ENCODE data around the gene LIN28A. TPM values are rescaled to one million over a fixed set of nuclear protein-coding genes. Genes with fewer than 3 reads are reported as not detected.
A peak's percentile ranks its signal among the peaks of the same experiment; 100 is the strongest.

LIN28A gene
- total RNA-seq, 2 experiments from 2014 or later = not detected

GRCh38 chr1:26459148-26459547, 48.5 kb downstream of the LIN28A start:
- H3K9me3 Mint-ChIP-seq = no peaks in the 10 kb centered on the region
- H3K36me3 Mint-ChIP-seq (ENCODE audit: low read depth) = peaks cover 41% of the 10 kb centered on the region
- ChIA-PET POLR2A (no interaction called here), CTCF (interaction anchor here (1.2 kb wide), 1 partner anchor 41 kb away, joined by 3 read pairs; no protein-coding TSS in a partner anchor)
- DNase-seq = no peak
- no peaks in the 10 kb centered on the region for H3K27me3 Mint-ChIP-seq
- H3K4me1 Mint-ChIP-seq = no peaks in the 10 kb centered on the region
- no peak overlapping the region for H3K27ac Mint-ChIP-seq
- no peak overlapping the region for H3K4me3 Mint-ChIP-seq

- Mint-ChIP-seq H3K36me3 (ENCODE audit: low read depth) (peaks cover 43% of the 10 kb centered on the region), H3K27me3 (no peaks in the 10 kb centered on the region), H3K4me1 (no peaks in the 10 kb centered on the region), H3K9me3 (no peaks in the 10 kb centered on the region), H3K4me3 (no peak overlapping the region), H3K27ac (peak overlapping the region; percentile 6)
- ChIA-PET POLR2A (no interaction called here), CTCF (interaction anchor here (1.2 to 1.3 kb wide), 2 partner anchors 12 to 41 kb away, joined by 3 to 4 read pairs; no protein-coding TSS in a partner anchor)
- DNase-seq = no peak
These were observed 49.0 kb downstream of the LIN28A start for GRCh38 chr1:26459573-26460031.

DNA sequence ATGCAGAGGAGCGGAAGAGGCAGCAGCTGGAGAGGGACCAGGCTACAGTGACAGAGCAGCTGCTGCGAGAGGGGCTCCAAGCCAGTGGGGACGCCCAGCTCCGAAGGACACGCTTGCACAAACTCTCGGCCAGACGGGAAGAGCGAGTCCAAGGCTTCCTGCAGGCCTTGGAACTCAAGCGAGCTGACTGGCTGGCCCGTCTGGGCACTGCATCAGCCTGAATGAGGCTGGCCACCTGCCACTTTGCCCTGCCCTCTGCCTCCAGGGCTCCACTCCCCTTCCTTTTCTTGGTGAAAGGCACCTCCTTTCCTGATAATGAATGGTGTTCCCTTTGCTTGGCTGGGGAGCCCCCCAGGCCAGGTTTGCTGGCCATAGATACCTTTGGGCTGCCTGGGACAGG, 58.3 kb downstream of the LIN28A start:
- DNase-seq = no peak
- Mint-ChIP-seq H3K9me3 (no peaks in the 10 kb centered on the region), H3K4me3 (no peak overlapping the region), H3K4me1 (peaks cover 30% of the 10 kb centered on the region), H3K36me3 (ENCODE audit: low read depth) (peaks cover 55% of the 10 kb centered on the region), H3K27ac (no peak overlapping the region), H3K27me3 (no peaks in the 10 kb centered on the region)
- CTCF ChIA-PET = interaction anchor here (1.1 to 1.5 kb wide), 2 partner anchors 8 to 23 kb away, joined by 3 read pairs; no protein-coding TSS in a partner anchor
- POLR2A ChIA-PET = interaction anchor here (1.7 kb wide), 1 partner anchor 37 kb away, joined by 6 read pairs; the partner anchor contains the start of gene DHDDS

DNA sequence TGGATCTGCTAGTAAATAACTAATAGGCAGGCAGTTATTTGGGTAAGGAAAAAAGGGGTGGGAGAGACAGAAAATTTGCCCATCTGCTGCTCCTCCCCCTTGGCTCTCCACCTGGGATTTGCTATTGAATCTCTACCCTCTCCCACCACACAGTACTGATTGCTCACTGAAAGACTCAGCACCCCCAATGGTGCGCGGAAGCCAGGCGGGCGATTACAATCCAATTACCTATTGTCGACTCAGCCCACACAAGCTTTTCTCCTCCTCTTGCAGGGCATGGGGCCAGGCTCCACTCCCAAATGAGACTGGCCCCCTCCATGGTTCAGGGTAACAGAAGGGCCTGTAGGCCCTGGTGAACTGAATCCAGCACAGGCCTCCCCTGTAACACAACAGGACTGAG, 58.9 kb downstream of the LIN28A start:
- no peak for DNase-seq
- ChIA-PET POLR2A (interaction anchor here (1.7 kb wide), 1 partner anchor 37 kb away, joined by 6 read pairs; the partner anchor contains the start of gene DHDDS), CTCF (interaction anchor here (0.6 to 1.5 kb wide), 8 partner anchors 7 to 340 kb away, joined by 3 to 6 read pairs (median 3); no protein-coding TSS in a partner anchor)
- Mint-ChIP-seq H3K9me3 (no peaks in the 10 kb centered on the region), H3K4me3 (no peak overlapping the region), H3K27me3 (no peaks in the 10 kb centered on the region), H3K4me1 (peaks cover 36% of the 10 kb centered on the region), H3K27ac (no peak overlapping the region), H3K36me3 (ENCODE audit: low read depth) (peaks cover 57% of the 10 kb centered on the region)

DNA sequence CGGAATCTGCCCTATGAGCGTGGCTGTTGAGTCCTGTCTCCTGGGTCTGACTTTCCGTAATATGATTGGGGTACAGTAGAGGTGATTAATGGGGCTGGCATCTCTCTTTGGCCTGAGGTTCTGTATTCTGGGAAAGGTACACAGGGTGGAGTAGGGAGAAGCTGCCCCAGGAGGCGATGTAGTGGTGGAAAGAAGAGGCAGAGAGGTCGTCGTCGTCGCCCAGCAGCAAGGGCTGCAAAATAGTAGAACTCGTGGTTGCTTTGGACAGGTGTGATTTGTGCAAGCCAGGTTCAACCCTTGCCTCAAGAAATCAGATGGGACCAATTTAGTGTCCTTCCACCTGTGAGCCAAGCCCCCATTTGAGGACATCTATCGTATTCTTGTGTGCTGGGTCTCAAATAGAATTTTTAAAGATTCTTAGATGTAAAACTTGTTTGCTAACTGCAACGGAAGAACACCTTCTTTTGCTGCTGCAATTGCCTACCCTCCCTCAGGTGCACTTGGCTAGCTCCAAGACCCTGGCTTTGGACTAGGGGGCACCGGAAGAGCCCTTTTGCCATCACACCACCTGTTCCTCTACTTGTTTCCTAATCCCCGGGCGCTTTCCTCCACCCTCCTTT, 60.4 kb downstream of the LIN28A start:
- no peaks in the 10 kb centered on the region for H3K9me3 Mint-ChIP-seq
- H3K4me3 Mint-ChIP-seq = peak overlapping the region; percentile 96
- H3K4me1 Mint-ChIP-seq = peaks cover 44% of the 10 kb centered on the region
- ChIA-PET CTCF (interaction anchor here (0.6 to 1.5 kb wide), 10 partner anchors 11 to 380 kb away, joined by 3 to 4 read pairs (median 3); partner anchors contain the start of genes CEP85 and DHDDS), POLR2A (interaction anchor here (1.0 to 1.1 kb wide), 2 partner anchors 39 to 332 kb away, joined by 3 to 5 read pairs; partner anchors contain the start of gene DHDDS)
- H3K36me3 Mint-ChIP-seq (ENCODE audit: low read depth) = peaks cover 52% of the 10 kb centered on the region
- no peaks in the 10 kb centered on the region for H3K27me3 Mint-ChIP-seq
- H3K27ac Mint-ChIP-seq = peak overlapping the region; percentile 99
- DNase-seq = no peak

DNA sequence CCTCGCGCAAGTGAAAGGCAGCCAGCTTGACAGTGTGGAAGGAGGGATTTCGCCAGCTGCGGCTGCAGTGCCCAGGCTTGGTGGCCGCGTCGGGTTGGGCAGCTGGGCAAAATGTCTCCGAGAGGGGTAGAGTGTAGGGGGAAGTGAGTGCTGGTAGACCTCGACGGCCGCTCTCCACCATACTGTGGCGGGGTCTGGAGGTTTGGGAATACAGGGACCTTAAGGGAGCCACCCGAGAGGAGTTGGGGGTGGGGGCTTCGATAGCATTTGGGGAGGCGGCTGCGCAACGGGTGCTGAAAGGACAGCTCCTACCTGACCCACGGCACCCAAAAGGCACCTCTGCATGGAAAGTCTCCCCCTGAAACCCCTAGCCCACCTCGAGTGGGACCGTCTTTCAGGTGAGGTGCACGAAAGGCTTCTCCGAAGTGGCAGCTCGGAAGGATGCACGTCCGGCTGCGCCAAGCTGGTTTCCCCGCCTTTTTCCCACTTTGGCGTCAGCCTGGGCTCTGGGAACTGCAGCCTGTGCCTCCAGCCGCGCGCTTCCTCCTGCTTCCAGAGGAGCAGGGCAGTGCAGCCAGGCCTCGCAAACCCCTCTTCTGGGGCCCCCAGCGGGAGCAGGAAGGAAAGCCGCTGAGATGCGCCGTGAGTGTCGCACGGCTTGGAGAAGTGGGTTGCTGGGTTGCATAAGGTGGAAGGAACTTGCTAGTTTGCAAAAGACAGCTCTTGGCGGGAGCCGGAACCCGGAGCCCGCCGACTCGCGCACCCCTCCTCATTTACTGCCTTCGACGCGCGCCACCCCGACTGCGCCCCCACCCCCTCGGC, 61.1 kb downstream of the LIN28A start:
- DNase-seq = peak; percentile 58
- POLR2A ChIA-PET = interaction anchor here (0.6 to 1.1 kb wide), 2 partner anchors 40 to 315 kb away, joined by 3 to 5 read pairs; partner anchors contain the start of gene DHDDS
- no peaks in the 10 kb centered on the region for H3K9me3 Mint-ChIP-seq
- peaks cover 49% of the 10 kb centered on the region for H3K4me1 Mint-ChIP-seq
- CTCF ChIA-PET = interaction anchor here (0.9 to 1.7 kb wide), 5 partner anchors 11 to 54 kb away, joined by 3 to 9 read pairs (median 4); partner anchors contain the start of gene DHDDS
- peak overlapping the region; percentile 96 for H3K4me3 Mint-ChIP-seq
- H3K27ac Mint-ChIP-seq = peak overlapping the region; percentile 99
- no peaks in the 10 kb centered on the region for H3K27me3 Mint-ChIP-seq
- peaks cover 57% of the 10 kb centered on the region for H3K36me3 Mint-ChIP-seq (ENCODE audit: low read depth)

DNA sequence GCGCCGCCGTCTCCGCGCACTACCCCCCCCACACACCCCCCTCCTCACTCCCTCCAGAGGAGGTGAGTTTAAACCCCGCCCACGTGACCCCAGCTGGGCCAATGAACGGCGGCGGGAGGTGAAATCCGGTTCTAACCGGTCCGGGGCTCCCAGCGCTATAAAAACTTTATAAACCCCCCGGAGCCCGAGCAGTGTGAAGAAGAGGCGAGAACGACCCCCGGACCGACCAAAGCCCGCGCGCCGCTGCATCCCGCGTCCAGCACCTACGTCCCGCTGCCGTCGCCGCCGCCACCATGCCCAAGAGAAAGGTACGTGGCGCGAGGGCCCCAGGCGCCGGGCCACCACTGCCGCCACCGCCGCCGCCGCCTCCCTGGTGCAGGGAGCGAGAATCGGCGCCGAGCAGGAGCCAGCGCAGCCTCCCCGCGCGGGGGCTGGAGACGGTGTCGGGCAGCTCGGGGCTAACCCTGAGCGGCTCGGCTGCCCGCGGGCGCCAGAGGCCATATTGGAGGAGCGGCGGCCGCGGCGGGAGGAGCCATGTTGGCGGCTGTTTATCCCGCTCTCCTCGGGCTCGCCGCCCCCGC, 61.8 kb downstream of the LIN28A start, which contains the start of gene HMGN2:
Gene HMGN2 (plus strand): TSS at position 121 of the 581 bp plus-strand sequence. CDS start 173 bp downstream, at position 294.
- Mint-ChIP-seq H3K36me3 (ENCODE audit: low read depth) (peaks cover 59% of the 10 kb centered on the region), H3K27ac (peak within 1 kb of the TSS; percentile 99), H3K4me1 (peaks cover 54% of the 10 kb centered on the region), H3K4me3 (peak within 1 kb of the TSS; percentile 96), H3K27me3 (no peaks in the 10 kb centered on the region), H3K9me3 (no peaks in the 10 kb centered on the region)
- peak; percentile 95 for DNase-seq
- CTCF ChIA-PET = interaction anchor here (1.0 to 1.7 kb wide), 4 partner anchors 28 to 114 kb away, joined by 3 to 9 read pairs (median 5); partner anchors contain the start of gene DHDDS
- POLR2A ChIA-PET = interaction anchor here (1.1 kb wide), 1 partner anchor 40 kb away, joined by 5 read pairs; the partner anchor contains the start of gene DHDDS

DNA sequence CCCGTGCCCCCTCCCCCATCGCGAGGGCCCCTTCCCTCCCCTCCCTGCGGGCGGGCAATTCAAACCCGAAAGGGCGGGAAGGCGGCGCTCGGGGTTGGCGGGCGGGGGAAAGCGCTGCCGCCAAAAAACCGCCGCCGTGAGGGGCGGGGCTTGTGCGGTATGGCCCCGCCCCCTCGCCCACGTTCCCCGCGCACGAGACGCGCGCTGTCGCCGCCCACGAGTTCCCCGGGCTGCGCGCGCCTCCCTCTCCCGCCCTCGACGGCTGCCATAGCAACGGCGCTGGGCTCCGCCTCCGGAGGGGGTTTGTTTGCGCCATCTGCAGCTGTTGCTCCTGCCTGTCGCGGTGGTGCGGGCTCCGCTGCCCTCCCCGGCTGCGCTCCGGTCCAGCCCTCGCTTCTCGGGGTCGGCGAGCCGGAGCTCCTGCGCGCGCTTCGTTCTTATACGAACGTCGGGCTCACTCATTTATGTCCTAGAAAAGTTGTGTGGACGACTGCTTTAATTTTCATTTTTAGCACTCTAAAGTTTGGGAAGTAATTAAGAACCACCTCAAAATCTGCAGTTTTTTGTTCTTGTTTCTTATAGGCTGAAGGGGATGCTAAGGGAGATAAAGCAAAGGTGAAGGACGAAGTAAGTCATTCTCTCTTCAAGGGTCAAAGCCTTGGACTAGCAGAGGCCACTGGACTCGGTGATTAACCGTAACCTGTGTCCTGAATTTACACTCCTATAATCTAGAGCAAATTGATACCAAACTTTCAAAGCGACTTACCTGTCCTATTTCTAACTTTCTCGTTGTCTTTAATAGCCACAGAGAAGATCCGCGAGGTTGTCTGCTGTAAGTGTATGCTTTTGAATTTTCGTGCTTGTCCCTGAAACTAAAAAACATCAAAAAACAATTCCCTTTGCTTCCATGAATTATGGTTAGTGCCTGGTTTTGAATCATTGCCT, 62.6 kb downstream of the LIN28A start:
- ChIA-PET POLR2A (no interaction called here), CTCF (interaction anchor here (1.0 to 1.7 kb wide), 3 partner anchors 27 to 114 kb away, joined by 3 to 9 read pairs (median 7); no protein-coding TSS in a partner anchor)
- H3K27ac Mint-ChIP-seq = peak overlapping the region; percentile 78
- DNase-seq = peak; percentile 96
- H3K4me1 Mint-ChIP-seq = peaks cover 56% of the 10 kb centered on the region
- H3K4me3 Mint-ChIP-seq = peak overlapping the region; percentile 88
- peaks cover 65% of the 10 kb centered on the region for H3K36me3 Mint-ChIP-seq (ENCODE audit: low read depth)
- H3K9me3 Mint-ChIP-seq = no peaks in the 10 kb centered on the region
- H3K27me3 Mint-ChIP-seq = no peaks in the 10 kb centered on the region

GRCh38 chr1:26474818-26475217, 64.2 kb downstream of the LIN28A start:
- ChIA-PET POLR2A (no interaction called here), CTCF (interaction anchor here (1.4 kb wide), 1 partner anchor 15 kb away, joined by 4 read pairs; no protein-coding TSS in a partner anchor)
- H3K27me3 Mint-ChIP-seq = no peaks in the 10 kb centered on the region
- H3K4me1 Mint-ChIP-seq = peaks cover 54% of the 10 kb centered on the region
- H3K9me3 Mint-ChIP-seq = no peaks in the 10 kb centered on the region
- H3K36me3 Mint-ChIP-seq (ENCODE audit: low read depth) = peaks cover 61% of the 10 kb centered on the region
- H3K27ac Mint-ChIP-seq = peak overlapping the region; percentile 25
- no peak for DNase-seq
- H3K4me3 Mint-ChIP-seq = peak overlapping the region; percentile 88

DNA sequence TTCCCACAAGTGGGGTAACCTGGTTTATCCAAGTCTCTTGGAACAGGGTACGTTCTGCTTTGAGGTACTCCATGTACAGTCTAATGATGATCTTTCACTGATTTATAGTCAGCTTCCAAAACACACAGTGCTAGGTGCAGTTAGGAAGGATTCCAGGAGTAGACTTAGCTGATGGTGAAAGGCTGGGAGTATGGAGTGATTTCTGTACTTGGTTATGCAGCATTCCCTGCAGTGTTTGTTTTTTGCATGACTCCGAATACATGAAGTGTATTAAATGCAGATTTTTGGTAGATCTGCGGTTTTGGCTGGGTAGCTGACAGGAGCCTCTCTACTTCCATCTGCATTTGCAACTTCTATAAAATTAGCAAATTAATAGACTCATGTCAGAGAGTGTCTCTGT, 65.4 kb downstream of the LIN28A start:
- peaks cover 58% of the 10 kb centered on the region for H3K36me3 Mint-ChIP-seq (ENCODE audit: low read depth)
- peaks cover 42% of the 10 kb centered on the region for H3K4me1 Mint-ChIP-seq
- ChIA-PET CTCF (interaction anchor here (0.6 to 1.4 kb wide), 2 partner anchors 14 to 748 kb away, joined by 3 to 4 read pairs; no protein-coding TSS in a partner anchor), POLR2A (no interaction called here)
- H3K9me3 Mint-ChIP-seq = no peaks in the 10 kb centered on the region
- no peak overlapping the region for H3K27ac Mint-ChIP-seq
- H3K27me3 Mint-ChIP-seq = no peaks in the 10 kb centered on the region
- no peak for DNase-seq
- H3K4me3 Mint-ChIP-seq = no peak overlapping the region

DNA sequence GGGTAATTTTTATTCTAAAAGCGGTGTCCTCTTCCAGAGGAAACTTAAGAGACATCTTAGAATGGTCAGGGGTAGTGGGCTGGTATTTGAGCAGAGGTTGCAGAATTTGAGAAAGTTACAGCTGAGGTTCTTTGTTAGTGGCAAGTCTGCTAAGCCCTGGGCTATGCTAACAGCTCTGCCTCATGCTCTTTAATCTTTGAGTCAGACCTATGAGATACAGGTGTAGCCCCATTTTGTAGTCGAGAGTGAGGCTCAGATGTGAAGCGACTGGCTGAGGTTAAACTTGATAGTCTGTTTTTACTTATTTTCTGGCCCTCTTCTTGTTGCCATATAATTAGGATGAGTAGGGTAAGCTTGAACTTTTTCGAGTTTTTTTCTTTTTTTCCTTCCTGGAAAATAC, 66.3 kb downstream of the LIN28A start:
- ChIA-PET POLR2A (no interaction called here), CTCF (interaction anchor here (1.2 kb wide), 1 partner anchor 23 kb away, joined by 3 read pairs; no protein-coding TSS in a partner anchor)
- Mint-ChIP-seq H3K9me3 (no peaks in the 10 kb centered on the region), H3K36me3 (ENCODE audit: low read depth) (peaks cover 56% of the 10 kb centered on the region), H3K27me3 (no peaks in the 10 kb centered on the region), H3K4me1 (peaks cover 35% of the 10 kb centered on the region), H3K27ac (peak overlapping the region; percentile 14), H3K4me3 (no peak overlapping the region)
- no peak for DNase-seq

All from activated CD4-positive, alpha-beta T cell treated with anti-CD3 and anti-CD28 coated beads, Interleukin-2, amount 10 ng/mL, durations not matched to agents 7 days and 5 days (primary cell).